ENCODE measurements around the gene KCNJ15.
"Not testable (repeated sequence)": the region's sequence is repeated elsewhere in the genome, so short reads cannot be mapped to it uniquely, and the experiment has no call there.

The KCNJ15 gene

DNA sequence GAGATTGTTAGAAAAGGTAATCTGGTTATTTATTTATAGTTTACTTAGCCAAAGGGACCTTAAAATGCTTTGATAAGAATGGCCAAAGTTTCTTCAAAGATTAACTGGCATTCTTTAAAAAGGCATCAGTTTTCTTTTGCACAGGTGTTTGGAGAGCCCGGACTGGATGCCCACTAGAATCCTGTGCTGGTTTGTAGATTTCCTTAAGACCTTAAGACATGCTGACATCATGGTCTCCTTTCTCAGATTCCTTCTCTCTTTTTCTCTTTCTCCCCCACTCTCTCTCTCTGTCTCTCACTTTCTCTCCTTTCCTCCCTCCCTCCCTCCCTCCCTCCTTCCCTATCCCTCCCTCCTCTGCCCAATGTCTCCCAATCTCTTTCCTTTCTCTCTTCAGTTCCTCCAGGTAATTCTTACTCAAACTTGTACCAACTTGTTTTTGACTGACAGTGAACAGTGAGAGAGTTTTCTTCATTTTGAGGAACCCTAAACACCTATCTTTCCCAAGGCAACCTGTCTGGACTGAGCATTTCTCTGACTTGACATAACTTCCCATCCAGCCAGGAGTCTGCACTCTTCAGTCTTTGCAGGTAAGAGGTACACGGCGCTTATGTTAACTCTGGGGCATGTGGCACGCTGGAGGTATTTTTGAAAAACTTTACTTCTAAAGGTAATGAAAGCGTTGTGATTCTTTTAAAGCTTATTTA is at the start of gene KCNJ15:
Gene KCNJ15 (plus strand): TSS at position 393 of the 704 bp plus-strand sequence. CDS start 42,271 bp downstream, outside the sequence.
- DNase-seq, result no peak

DNA sequence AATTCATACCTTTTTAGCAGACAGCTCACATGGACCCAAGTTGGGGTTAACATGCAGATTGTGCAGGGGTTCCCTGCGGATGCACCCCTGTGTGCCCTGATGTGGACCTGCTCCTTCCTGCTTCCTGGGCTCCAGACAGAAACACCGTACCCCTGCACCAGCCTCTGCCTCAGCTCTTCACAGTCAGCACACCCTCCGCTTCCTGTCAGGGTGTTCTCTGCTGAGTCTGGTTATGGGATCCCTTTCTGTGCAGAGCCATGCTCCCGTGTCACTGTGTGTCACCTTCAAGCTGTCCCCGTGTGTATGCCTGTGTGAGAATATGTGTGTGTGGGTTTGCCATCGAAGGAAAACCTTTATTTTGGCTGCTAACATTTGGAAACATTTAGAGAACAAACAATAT is 48.7 kb upstream of the KCNJ15 start:
- peak; percentile 23 to 32 for DNase-seq

DNA sequence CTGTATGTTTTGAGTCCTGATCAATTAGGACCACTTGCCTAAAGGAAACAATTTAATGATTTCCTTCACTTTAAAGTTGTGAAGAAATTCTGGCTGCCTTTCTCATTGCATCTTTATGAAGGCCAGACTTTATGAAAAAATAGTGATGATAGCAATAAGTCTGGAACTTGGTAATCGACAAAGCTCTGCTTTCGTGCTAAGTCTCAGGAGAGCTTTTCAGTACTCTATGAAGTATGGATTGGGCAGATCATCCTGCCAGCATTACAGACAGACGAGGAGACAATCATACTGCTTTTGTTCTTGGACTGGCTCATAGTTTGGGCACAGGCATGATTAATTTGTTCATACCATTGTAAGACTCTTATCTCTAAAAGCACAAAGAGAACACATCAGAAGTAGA is 45.5 kb upstream of the KCNJ15 start:
- DNase-seq, result no peak

DNA sequence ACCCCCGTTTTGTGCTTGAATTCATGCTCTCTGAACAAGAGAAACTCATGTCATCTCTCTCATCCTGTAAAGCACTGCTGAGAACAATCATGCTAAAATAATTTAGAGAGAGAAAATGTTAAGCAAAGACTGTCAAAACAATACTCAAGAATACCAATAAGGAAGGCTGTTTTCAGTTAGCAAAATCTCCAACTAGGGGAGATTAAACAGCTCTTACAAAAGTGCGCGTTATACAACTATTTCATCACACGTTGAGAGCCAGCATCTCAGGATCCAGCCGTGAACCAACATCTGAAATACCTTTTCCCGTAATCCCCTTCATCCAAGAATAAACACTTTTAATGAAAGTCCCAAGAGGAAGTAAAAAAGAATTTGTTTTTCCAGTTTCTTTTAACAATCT is 44.1 kb upstream of the KCNJ15 start:
- DNase-seq, result no peak

DNA sequence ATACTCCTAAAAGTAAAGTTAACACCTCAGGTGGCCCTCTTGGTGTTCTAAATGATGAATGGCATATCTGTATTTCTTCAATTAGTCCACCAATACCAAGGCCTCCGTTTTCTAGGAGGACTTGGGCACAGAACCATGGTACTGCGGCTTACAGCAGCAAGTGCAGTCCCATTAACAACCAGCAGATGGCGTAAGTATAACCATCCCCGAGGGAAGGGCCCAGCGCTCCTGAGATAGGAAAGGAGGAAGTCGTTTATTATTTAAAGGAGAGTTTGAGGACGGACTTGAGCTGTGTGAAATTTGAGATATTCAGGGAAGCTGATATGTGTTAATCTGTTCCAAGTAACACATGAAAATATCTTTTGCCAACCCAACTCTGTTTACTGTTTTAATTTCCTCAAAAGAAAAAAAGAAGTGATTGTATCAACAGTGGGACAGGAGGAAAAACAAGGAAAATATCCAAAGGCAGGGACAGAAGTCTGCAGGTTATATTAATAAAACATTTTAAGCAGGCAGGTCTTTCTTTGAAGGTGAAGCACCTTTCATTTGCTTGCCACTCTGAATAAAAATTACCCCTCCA is 37.7 kb upstream of the KCNJ15 start:
- peak; percentile 37 to 57 for DNase-seq

DNA sequence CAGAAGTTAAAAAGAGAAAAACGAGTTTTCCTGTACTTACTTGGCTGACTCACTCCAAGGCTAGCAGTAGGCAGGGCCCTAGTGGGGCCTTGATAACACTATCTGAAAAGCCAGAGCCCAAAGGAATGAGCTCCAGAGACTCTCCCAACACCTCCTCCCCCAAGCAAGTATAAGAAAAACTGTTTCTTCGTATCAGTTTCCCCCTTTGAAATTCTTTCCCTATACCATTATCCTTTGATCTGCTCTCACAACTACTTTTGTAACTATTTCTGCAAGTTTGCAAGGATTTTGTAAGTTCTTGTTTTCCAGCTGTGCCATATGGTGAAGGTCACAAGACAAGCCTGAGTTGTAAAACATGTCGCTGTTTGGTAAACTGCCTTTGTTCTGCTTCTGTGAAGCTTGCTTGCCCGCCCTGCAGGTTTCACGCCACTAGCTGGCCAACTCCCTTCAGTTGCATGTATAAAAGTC is 36.5 kb upstream of the KCNJ15 start:
- no peak for DNase-seq

DNA sequence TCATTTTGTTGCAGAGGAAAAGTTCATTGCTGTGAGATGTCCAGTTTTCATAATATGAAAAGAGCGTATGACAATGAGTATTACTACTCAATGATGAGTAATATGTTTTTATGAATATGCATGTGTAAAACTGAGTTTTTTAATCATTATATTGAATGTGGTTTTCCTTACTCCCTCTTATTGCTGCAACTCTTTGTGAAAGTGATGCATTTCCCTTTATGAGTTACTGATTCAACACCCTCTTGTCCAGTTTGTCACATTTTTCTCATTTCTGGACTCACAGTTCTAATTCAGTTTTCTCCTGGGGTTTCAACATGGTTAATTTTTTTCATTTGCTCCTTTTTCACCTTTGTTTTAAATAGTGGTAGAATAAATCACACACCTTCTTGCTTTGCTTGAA is 35.2 kb upstream of the KCNJ15 start:
- DNase-seq, result no peak

DNA sequence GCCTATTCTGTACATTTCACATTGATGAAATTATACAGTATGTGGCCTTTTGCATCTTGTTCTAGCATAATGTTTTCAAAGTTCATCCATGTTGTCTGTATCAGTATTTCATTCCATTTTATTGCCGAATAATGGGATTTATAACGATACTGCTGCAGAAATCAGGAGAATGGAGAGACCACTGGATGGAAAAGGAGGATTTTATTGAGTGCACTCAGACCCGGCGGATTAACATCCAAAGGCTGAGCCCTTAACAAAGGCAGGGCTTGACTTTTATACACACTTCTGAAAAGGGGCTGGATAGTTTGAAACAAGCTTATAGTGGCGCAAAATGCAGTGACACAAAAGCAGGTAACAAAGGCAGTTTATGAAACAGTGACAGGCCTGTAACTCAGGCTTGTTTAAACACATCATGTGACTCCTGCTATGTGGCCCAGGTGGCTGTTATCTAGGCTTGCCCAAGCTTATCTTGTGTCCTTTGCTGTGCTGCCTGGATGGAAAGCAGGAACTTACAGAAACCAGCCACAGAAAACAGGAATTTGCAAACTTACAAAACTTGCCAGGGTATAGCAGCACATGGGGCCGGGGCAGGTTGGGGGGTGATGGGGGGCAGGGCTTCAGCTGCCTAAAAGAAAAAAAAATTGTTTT is 32.8 kb upstream of the KCNJ15 start:
- DNase-seq, result no peak

DNA sequence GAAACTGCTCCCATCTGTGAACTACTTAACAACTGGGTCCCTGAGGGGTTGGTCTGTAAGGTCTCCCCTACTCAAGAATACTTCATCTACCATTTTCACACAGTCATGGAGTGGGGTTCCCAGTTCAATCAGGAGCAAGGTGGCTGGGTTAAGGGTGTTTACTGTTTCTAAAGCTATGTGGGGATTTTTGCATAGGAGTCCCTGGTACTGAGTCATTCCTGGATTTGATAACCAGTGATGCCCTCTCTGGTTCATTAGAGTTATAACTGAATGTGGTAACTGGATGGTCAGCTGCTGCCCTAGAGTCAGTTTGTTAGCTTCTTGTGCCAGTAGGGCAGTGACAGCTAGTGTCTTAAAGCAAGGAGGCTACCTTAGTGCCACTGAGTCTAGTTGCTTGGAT is 29.4 kb upstream of the KCNJ15 start:
- no peak for DNase-seq

DNA sequence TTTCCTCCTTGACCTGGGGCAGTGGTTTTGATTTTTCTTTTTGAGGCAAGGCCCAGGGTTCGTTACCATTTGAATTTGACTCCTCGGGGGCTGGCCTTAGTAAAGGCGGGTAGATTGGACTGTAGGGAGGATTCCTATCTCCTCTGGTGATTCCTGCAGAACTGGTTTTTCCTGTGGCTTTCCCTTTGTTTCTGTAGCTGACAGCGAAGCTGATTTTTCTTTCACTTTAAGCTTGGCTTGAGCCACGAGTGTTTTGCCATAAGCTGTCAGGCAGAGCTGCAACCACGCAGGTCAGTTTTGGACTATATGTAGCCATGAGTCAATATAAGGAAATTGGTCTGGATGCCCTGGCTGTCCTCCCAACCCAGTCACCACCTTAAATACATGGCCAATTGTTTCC is 28.7 kb upstream of the KCNJ15 start:
- DNase-seq, result no peak

DNA sequence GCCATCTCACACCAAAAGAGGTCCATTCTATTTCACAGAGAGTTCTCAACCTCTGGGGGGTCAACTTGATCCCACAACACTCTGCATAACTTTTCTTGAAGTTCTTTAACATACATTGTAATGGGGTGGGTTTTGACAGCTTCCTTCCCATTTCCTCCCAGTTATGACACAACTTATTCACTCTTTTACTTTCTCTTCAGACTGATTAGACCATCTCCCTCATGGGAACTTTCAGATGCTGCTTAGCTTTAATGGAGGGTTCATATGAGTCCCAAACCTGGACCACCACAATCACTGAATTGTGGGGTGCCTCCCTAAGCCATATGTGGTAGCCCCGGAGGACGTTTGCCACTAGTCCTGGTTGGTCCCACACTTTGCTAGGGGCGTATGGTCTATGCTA is 28.3 kb upstream of the KCNJ15 start:
- no peak for DNase-seq

DNA sequence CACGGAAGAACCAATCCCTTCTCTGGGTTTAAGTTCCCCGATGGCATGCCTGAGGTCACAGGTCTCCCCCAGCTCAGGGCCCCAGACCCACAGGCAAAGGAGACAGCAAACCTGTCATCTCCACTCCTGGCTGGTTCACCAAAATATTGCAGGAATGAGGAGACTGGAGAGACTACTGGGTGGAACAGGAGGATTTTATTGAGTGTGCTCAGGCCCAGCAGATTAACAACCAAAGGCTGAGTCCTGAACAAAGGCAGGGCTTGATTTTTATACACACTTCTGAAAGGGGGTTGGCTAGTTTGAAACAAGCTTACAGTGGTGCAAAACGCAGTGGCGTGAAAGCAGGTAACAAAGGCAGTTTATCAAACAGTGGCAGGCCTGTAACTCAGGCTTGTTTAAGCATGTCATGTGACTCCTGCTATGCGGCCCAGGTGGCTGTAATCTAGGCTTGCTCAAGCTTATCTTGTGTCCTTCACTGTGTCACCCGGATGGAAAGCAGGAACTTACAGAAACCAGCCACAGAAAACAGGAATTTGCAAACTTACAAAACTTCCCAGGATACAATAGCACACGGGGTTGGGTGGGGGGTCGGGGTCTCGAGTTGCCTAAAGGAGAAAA is 27.4 kb upstream of the KCNJ15 start:
- no peak for DNase-seq

DNA sequence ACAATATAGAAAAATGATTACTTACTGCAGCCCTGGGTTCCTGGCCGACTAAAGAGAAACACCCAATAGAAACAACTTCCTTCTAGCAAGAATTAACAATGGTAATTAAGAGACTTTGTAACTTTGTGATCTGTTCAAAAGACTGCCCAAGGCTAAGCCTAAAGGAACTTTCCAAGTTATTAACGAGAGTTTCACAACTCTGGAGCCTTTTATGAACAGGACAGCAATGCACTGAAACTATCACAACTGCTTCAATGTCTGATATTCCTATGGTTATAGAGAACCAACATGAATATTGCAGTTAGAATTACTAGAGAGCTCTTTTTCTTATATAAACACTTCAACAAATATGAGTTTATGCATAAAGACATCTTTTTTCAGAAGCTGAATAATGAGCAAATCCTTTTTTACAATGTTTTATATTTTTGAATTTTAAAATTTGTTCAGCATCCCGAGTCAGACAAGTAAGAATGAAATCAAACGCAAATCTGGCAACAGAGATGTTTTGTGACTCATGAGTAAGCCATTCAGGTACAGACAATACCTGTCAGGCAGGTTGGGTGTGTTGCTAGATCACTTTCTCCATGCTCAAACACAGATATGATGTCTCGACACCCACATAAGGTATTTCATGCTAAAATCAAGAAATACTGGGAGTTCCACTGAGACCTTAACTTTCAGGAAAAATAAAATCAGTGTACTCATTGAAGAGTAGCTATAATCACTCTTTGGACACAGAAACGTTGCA is 22.2 kb upstream of the KCNJ15 start:
- no peak for DNase-seq

DNA sequence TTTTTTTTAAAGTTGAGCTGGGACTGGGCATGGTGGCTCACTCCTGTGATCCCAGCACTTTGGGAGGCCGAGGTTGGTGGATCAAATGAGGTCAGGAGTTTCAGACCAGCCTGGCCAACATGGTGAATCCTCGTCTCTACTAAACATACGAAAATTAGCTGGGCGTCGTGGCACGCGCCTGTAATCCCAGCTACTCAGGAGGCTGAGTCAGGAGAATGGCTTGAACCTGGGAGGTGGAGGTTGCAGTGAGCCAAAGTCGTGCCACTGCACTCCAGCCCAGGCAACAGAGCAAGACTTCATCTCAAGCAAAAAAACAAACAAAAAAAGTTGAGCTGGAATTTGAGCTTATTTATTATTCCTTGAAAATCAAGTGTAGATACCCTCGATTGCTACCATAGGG is 21.5 kb upstream of the KCNJ15 start:
- not testable (repeated sequence) for DNase-seq

DNA sequence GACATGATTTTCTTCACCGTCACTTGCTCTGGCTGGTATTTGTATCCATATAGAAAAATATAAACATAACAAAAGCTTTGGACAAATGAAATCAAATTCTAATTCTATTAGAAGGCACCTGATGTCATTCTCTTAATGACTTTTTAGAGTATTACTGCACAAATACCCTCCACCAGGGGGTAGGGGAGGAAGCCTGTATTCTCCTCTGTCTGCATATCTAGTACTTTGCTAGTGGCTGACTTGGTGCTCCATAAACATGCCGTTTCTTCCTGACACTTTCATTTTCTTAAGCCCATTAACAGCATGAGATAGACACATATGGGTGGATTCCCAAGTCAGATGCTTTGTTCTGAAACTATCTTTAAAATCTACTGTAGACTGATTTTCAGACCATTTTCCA is 20.6 kb upstream of the KCNJ15 start:
- no peak for DNase-seq

DNA sequence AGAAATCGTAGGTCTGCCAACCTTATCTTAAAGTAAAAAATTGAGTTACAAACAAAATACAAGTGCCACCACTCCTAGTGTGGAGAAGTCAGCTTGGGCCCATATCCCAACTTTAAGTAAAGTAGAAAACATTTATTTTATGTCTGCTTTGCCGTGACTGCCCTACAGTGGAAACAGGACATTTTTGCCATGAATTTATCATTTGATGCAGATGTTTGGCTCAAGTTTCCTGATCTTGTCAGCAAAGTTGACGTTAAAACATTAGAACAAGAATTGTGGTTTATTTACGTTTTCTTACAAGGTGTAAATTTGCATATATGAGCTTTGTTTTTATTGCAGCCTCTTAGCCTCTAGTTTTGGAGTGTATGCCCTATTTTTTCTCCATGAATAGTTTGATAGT is 17.1 kb upstream of the KCNJ15 start:
- no peak for DNase-seq

DNA sequence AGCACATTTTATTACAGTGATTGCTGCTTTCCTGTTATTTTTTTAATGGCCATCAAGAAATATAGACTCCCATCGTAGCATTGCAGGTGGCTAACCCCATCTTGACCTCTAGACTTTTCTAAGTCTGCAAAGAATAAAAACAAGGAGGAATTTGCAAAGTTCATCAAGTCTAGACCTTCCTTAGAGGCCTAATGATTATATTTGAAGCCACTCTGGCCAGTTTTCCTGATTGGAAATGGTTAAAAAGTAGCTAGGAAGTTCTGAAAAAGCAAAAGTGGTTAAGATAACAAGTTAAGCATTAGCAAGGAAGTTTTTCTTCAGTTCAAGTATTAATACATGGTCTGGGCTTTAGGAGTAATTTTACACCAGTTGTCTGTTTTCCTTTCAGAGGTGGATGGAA is 16.7 kb upstream of the KCNJ15 start:
- no peak for DNase-seq

DNA sequence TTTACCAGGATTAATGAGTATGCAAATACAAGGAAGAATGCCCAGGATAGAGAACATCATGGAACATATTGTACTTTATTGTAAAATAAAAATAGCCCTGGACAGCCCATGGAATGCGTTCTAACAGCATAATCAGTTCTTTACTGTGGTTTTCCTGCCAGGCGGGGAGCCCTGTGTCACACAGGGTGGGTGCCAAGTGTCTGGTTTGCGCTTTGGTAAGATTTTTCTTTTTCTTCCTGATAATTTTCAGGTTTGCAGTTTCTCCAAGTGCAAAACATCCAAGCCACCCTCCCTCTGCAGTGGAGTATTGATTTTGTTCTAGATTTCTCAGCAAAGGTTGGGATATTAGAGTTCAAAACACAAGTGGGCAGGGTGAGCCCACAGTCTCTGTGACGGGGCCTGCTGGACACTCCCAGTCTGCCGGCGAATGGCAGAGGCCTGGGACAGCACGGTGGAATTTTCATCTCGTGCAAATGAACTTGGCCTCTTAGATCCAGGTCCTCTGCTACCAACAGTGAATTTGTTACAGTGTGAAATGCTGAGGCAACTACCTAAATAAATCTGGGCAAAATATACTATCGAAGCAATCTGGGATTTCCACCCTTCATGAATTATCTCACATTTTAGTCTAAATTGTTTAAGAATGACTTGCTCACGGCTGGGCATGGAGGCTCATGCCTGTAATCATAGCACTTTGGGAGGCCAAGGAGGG is 15.6 kb upstream of the KCNJ15 start:
- no peak for DNase-seq

DNA sequence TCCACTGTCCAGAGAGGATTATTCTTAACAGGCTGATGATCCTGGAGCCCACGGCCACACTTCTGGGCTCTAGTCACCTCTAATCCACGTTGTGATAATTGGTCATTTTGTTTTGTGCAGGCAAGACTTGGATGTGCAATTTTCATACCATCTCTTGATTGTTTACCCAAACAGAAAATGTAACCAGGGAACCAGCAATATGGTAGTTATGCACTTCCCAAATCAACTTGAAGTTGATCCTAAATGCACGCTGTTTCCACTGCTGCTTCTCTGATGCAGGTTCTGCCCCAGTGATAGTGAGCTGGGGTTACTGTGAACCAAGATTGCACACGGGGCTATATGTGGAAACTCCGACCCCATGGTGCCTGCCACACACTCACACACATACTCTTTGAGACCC is 14.7 kb upstream of the KCNJ15 start:
- no peak for DNase-seq

DNA sequence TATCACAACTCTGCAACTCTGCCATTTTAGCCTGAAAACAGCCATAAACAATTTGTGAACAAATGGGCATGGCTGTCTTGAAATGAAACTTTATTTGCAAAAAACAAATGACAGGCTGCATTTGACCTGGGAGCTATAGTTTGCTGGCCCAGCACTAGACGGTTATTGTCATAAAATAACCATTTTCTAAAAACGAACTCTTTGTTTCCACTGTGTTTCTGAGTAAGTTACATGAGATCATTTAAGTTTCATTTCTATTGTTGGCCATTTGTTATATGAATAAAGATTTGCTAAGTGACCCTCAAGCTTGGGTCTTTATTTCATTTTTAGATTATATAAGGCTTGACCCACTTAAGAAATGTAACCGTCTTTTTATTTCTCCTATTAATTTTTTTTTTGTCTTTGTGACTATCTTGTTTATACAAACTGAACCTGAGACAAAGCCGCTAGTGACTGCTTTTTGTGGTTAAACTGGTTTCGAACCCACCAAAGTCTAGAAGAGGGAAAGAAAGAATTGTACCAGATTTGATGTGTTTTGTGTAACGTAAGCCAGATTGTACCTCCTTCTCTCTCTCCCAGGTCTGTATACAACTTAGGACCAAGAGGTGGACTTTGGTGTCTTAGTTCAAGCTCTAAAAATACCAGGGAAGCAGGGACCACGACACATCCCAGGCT is 12.9 kb upstream of the KCNJ15 start:
- no peak for DNase-seq

DNA sequence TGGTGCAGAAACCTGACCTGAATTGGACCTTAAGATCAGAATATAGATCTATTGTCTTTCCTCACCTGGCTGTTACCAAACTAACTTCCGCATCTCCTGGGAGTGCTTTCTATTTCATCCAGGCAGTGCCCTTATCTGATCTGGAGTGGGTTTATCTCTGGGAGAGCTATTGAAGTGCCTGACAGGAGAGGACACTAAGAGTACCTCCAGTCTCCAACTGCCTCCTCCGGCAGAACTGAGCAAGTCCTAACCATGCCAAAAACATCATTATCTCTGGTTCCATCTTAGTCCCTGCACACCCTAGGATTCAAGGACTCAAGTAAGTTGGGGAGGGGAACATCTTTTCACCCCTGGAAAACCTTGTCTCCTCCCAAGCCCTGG is 12.4 kb upstream of the KCNJ15 start:
- no peak for DNase-seq
